Activated CD8-positive, alpha-beta T cell treated with anti-CD3 and anti-CD28 coated beads for 36 hours (primary cell): ENCODE data around the gene LRRC15. TPM values are rescaled to one million over a fixed set of nuclear protein-coding genes. Genes with fewer than 3 reads are reported as not detected.

ENCODE experiments used
- ATAC-seq: fragments of 200-7000 bp; cut with Tn5 transposase; one replicate; pipeline ENCODE4 v1.10.0; 2021; ENCODE audit warnings: mild to moderate bottlenecking, moderate library complexity
- CTCF ChIA-PET: fragments of 350-600 bp; sonication (Branson Sonifier 250); formaldehyde crosslinking; loops from one replicate; lab custom pipeline; 2021; ENCODE audit warnings: antibody characterized with exemption; lab: Charles Lee
- POLR2A ChIA-PET: fragments of 350-600 bp; sonication (Branson Sonifier 250); formaldehyde crosslinking; loops from one replicate; lab custom pipeline; 2021; ENCODE audit warnings: antibody characterized with exemption; lab: Charles Lee
- DNase-seq: peaks from one replicate; pipeline ENCODE4 v3.0.0-alpha.2; 2020
- H3K27ac Mint-ChIP-seq: one replicate; pipeline ENCODE4 v1.8.0; 2021; ENCODE audit warnings: mild to moderate bottlenecking, mixed read lengths
- H3K27me3 Mint-ChIP-seq: one replicate; pipeline ENCODE4 v1.8.0; 2021; ENCODE audit warnings: mixed read lengths
- H3K36me3 Mint-ChIP-seq: one replicate; pipeline ENCODE4 v1.8.0; 2021; ENCODE audit warnings: low read depth, mixed read lengths
- H3K4me1 Mint-ChIP-seq: one replicate; pipeline ENCODE4 v1.8.0; 2021; ENCODE audit warnings: low read depth, mixed read lengths
- H3K4me3 Mint-ChIP-seq: one replicate; pipeline ENCODE4 v1.8.0; 2021; ENCODE audit warnings: mild to moderate bottlenecking, moderate library complexity, mixed read lengths
- H3K9me3 Mint-ChIP-seq: one replicate; pipeline ENCODE4 v1.8.0; 2021; ENCODE audit warnings: mixed read lengths
- intact Hi-C: fragments of 100-400 bp; cut with micrococcal nuclease; formaldehyde crosslinking; loops from one replicate; pipeline ENCODE4 v1.10.0; 2022
- total RNA-seq, 2 experiments: library from RNA; stranded (reverse); gene quantifications; one replicate each; pipeline ENCODE4 v1.2.3, GENCODE V29; 2021
- TF ChIP-seq, protein P1 (sequence below): fragments of 200-600 bp; IDR thresholded peaks from one replicate; pipeline ENCODE4 v1.8.0; 2022; ENCODE audit warnings: antibody characterized with exemption, mild to moderate bottlenecking

LRRC15 gene
- total RNA-seq, 2 experiments from 2014 or later, result not detected

- H3K27ac Mint-ChIP-seq, result no peak overlapping the region
- ATAC-seq, result no peak
- intact Hi-C loops, result loop anchor here (5.0 kb wide), 2 partner anchors 536 to 651 kb away; no protein-coding TSS in a partner anchor
- H3K27me3 Mint-ChIP-seq, result peaks cover 37% of the 10 kb centered on the region
- DNase-seq, result no peak
- no peak overlapping the region for H3K4me3 Mint-ChIP-seq
- H3K36me3 Mint-ChIP-seq, result no peaks in the 10 kb centered on the region
- H3K9me3 Mint-ChIP-seq, result peaks cover 5% of the 10 kb centered on the region
- POLR2A ChIA-PET, result no interaction called here
- peaks cover 18% of the 10 kb centered on the region for H3K4me1 Mint-ChIP-seq
- TF ChIP-seq, protein P1, sequence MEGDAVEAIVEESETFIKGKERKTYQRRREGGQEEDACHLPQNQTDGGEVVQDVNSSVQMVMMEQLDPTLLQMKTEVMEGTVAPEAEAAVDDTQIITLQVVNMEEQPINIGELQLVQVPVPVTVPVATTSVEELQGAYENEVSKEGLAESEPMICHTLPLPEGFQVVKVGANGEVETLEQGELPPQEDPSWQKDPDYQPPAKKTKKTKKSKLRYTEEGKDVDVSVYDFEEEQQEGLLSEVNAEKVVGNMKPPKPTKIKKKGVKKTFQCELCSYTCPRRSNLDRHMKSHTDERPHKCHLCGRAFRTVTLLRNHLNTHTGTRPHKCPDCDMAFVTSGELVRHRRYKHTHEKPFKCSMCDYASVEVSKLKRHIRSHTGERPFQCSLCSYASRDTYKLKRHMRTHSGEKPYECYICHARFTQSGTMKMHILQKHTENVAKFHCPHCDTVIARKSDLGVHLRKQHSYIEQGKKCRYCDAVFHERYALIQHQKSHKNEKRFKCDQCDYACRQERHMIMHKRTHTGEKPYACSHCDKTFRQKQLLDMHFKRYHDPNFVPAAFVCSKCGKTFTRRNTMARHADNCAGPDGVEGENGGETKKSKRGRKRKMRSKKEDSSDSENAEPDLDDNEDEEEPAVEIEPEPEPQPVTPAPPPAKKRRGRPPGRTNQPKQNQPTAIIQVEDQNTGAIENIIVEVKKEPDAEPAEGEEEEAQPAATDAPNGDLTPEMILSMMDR, result no peak
- CTCF ChIA-PET, result no interaction called here
Measured at GRCh38 chr3:194318511-194319161, 50.9 kb downstream of the LRRC15 start.

- DNase-seq, result no peak
- intact Hi-C loops, result loop anchor here (5.0 kb wide), 2 partner anchors 535 to 650 kb away; no protein-coding TSS in a partner anchor
- ChIA-PET POLR2A (interaction anchor here (0.8 to 1.1 kb wide), 2 partner anchors 11 to 86 kb away, joined by 3 to 4 read pairs; no protein-coding TSS in a partner anchor), CTCF (interaction anchor here (1.3 to 5.3 kb wide), 6 partner anchors 11 to 651 kb away, joined by 3 to 94 read pairs (median 10); no protein-coding TSS in a partner anchor)
- no peaks in the 10 kb centered on the region for H3K36me3 Mint-ChIP-seq
- peaks cover 8% of the 10 kb centered on the region for H3K4me1 Mint-ChIP-seq
- ATAC-seq, result no peak
- no peak overlapping the region for H3K27ac Mint-ChIP-seq
- peaks cover 48% of the 10 kb centered on the region for H3K27me3 Mint-ChIP-seq
- TF ChIP-seq, protein P1, result no peak
- H3K4me3 Mint-ChIP-seq, result no peak overlapping the region
- peaks cover 5% of the 10 kb centered on the region for H3K9me3 Mint-ChIP-seq
Measured at GRCh38 chr3:194316918-194317317, 52.6 kb downstream of the LRRC15 start.

GRCh38 chr3:194315965-194316361 lies 53.6 kb downstream of the LRRC15 start:
- ChIA-PET POLR2A (interaction anchor here (0.9 to 1.2 kb wide), 2 partner anchors 133 to 188 kb away, joined by 3 read pairs; no protein-coding TSS in a partner anchor), CTCF (interaction anchor here (0.6 to 5.3 kb wide), 68 partner anchors 8 to 670 kb away, joined by 3 to 94 read pairs (median 4); partner anchors contain the start of gene HES1)
- H3K9me3 Mint-ChIP-seq, result peaks cover 5% of the 10 kb centered on the region
- TF ChIP-seq, protein P1, result peak; percentile 14
- ATAC-seq (peak; percentile 24), DNase-seq (no peak)
- H3K4me1 Mint-ChIP-seq, result peaks cover 8% of the 10 kb centered on the region
- no peaks in the 10 kb centered on the region for H3K36me3 Mint-ChIP-seq
- H3K27ac Mint-ChIP-seq, result no peak overlapping the region
- no peak overlapping the region for H3K4me3 Mint-ChIP-seq
- H3K27me3 Mint-ChIP-seq, result peaks cover 52% of the 10 kb centered on the region
- intact Hi-C loops, result loop anchor here (5.0 kb wide), 2 partner anchors 534 to 649 kb away; no protein-coding TSS in a partner anchor

- H3K36me3 Mint-ChIP-seq, result no peaks in the 10 kb centered on the region
- H3K27ac Mint-ChIP-seq, result no peak overlapping the region
- peaks cover 5% of the 10 kb centered on the region for H3K9me3 Mint-ChIP-seq
- POLR2A ChIA-PET, result interaction anchor here (0.9 to 1.2 kb wide), 2 partner anchors 133 to 187 kb away, joined by 3 read pairs; no protein-coding TSS in a partner anchor
- H3K4me3 Mint-ChIP-seq, result peak overlapping the region; percentile 56
- DNase-seq (peak; percentile 80), ATAC-seq (peak; percentile 81)
- peaks cover 8% of the 10 kb centered on the region for H3K4me1 Mint-ChIP-seq
- TF ChIP-seq, protein P1, result peak; percentile 96
- CTCF ChIA-PET, result interaction anchor here (0.6 to 5.3 kb wide), 76 partner anchors 9 to 670 kb away, joined by 3 to 94 read pairs (median 4); partner anchors contain the start of gene HES1
- intact Hi-C loops, result loop anchor here (5.0 kb wide), 2 partner anchors 533 to 648 kb away; no protein-coding TSS in a partner anchor
- H3K27me3 Mint-ChIP-seq, result peaks cover 53% of the 10 kb centered on the region
Measured at GRCh38 chr3:194315088-194315964, 54.2 kb downstream of the LRRC15 start.
